ENCODE results near the gene EVX2.

DNA sequence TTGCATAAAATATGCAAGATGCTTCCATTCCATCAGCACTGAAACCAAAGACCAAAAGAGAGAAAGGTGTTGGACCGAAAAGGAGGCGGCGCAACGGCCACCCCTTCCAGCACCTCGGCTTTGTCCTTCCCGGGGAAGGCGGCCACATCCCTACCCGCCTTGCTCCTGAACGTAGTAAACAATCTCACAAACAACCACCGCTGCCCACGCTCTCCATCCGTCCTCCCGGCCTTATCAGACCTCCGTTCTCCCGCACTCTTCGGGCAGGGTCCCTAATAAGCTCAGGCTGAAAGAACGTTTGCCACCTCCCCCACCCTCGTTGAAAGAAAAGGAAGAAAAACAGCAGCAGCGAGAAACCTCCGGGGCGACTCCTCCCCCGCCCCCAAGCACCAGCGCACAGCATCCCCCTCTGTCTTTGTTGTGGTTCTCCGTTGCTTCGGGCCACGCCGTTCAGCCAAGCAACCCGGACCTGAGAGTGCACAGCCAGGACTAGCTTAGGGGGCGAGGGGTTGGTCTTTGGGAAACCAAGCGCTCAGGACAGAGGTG is 4.4 kb downstream of the EVX2 start:
- TF ChIP-seq, protein P1, sequence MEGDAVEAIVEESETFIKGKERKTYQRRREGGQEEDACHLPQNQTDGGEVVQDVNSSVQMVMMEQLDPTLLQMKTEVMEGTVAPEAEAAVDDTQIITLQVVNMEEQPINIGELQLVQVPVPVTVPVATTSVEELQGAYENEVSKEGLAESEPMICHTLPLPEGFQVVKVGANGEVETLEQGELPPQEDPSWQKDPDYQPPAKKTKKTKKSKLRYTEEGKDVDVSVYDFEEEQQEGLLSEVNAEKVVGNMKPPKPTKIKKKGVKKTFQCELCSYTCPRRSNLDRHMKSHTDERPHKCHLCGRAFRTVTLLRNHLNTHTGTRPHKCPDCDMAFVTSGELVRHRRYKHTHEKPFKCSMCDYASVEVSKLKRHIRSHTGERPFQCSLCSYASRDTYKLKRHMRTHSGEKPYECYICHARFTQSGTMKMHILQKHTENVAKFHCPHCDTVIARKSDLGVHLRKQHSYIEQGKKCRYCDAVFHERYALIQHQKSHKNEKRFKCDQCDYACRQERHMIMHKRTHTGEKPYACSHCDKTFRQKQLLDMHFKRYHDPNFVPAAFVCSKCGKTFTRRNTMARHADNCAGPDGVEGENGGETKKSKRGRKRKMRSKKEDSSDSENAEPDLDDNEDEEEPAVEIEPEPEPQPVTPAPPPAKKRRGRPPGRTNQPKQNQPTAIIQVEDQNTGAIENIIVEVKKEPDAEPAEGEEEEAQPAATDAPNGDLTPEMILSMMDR (IDR thresholded peaks at IDR 0.05) = no peak
- no peak for TF ChIP-seq POLR2A (IDR thresholded peaks at IDR 0.05)

All from Peyer's patch (tissue), 4 donors.